H9 (cell line): Measurements from ENCODE around the gene HUWE1. TPM values are rescaled to one million over a fixed set of nuclear protein-coding genes. Genes with fewer than 3 reads are reported as not detected.

Experiments
- DNase-seq: peaks from one replicate; pipeline ENCODE4 v3.0.0-alpha.2; 2017
- H2AFZ ChIP-seq: one replicate; pipeline ENCODE4 v1.6.1; 2013; ENCODE audit warnings: mild to moderate bottlenecking, low read length, control low read depth, moderate library complexity
- H2AK5ac ChIP-seq: 2 replicates; pipeline ENCODE4 v1.6.1; 2013; ENCODE audit warnings: low read length, control low read depth, mixed read lengths; ENCODE audit not compliant: insufficient read length
- H2BK120ac ChIP-seq: one replicate; pipeline ENCODE4 v1.6.1; 2013; ENCODE audit warnings: low read depth, mild to moderate bottlenecking, low read length, control low read depth, inconsistent platforms; ENCODE audit not compliant: poor library complexity, severe bottlenecking
- H2BK12ac ChIP-seq: 2 replicates; pipeline ENCODE4 v1.6.1; 2013; ENCODE audit warnings: low read length, control low read depth, mixed read lengths, low read depth; ENCODE audit not compliant: insufficient read length
- H2BK15ac ChIP-seq: 2 replicates; pipeline ENCODE4 v1.6.1; 2013; ENCODE audit warnings: low read depth, low read length, control low read depth
- H2BK20ac ChIP-seq: one replicate; pipeline ENCODE4 v1.6.1; 2013; ENCODE audit warnings: low read depth, mild to moderate bottlenecking, low read length, control low read depth, inconsistent platforms; ENCODE audit not compliant: poor library complexity, severe bottlenecking
- H2BK5ac ChIP-seq: 2 replicates; pipeline ENCODE4 v1.6.1; 2013; ENCODE audit warnings: low read length, control low read depth, mixed read lengths; ENCODE audit not compliant: insufficient read length
- H3K14ac ChIP-seq: 2 replicates; pipeline ENCODE4 v1.6.1; 2013; ENCODE audit warnings: low read length, control low read depth; ENCODE audit not compliant: insufficient read depth
- H3K18ac ChIP-seq: 2 replicates; pipeline ENCODE4 v1.6.1; 2013; ENCODE audit warnings: low read depth, mild to moderate bottlenecking, mixed read lengths, low read length, control low read depth; ENCODE audit not compliant: insufficient read length
- H3K23ac ChIP-seq: 2 replicates; pipeline ENCODE4 v1.6.1; 2013; ENCODE audit warnings: low read length, control low read depth, mixed read lengths, low read depth; ENCODE audit not compliant: insufficient read length
- H3K23me2 ChIP-seq: 2 replicates; pipeline ENCODE4 v1.6.1; 2013; ENCODE audit warnings: low read depth, mild to moderate bottlenecking, mixed read lengths, low read length, control low read depth; ENCODE audit not compliant: insufficient read length, poor library complexity, severe bottlenecking
- H3K27ac ChIP-seq: 2 replicates; pipeline ENCODE4 v1.5.1; 2013; ENCODE audit warnings: low read length, control low read depth, mixed read lengths, low read depth; ENCODE audit not compliant: insufficient read length
- H3K27me3 ChIP-seq: 2 replicates; pipeline ENCODE4 v1.6.1; 2013; ENCODE audit warnings: low read length, control low read depth, inconsistent platforms; ENCODE audit not compliant: insufficient read depth
- H3K4ac ChIP-seq: 2 replicates; pipeline ENCODE4 v1.6.1; 2013; ENCODE audit warnings: low read depth, mild to moderate bottlenecking, control low read depth, inconsistent platforms, low read length, moderate library complexity
- H3K4me1 ChIP-seq: 2 replicates; pipeline ENCODE4 v1.6.1; 2013; ENCODE audit warnings: low read length, control low read depth, inconsistent platforms; ENCODE audit not compliant: insufficient read depth
- H3K4me2 ChIP-seq: 2 replicates; pipeline ENCODE4 v1.6.1; 2013; ENCODE audit warnings: low read length, control low read depth, mixed read lengths; ENCODE audit not compliant: insufficient read length, insufficient read depth
- H3K56ac ChIP-seq: 2 replicates; pipeline ENCODE4 v1.6.1; 2013; ENCODE audit warnings: low read depth, mild to moderate bottlenecking, mixed read lengths, low read length, control low read depth; ENCODE audit not compliant: insufficient read length
- H3K79me1 ChIP-seq: 2 replicates; pipeline ENCODE4 v1.6.1; 2013; ENCODE audit warnings: low read depth, mild to moderate bottlenecking, moderate library complexity, low read length, control low read depth, inconsistent platforms; ENCODE audit not compliant: insufficient read depth, poor library complexity, severe bottlenecking
- H3K79me2 ChIP-seq: 2 replicates; pipeline ENCODE4 v1.6.1; 2013; ENCODE audit warnings: low read length, control low read depth, inconsistent platforms; ENCODE audit not compliant: insufficient read depth
- H3K9ac ChIP-seq: 2 replicates; pipeline ENCODE4 v1.6.1; 2013; ENCODE audit warnings: low read length, control low read depth, mixed read lengths; ENCODE audit not compliant: insufficient read length; ENCODE audit errors: extremely low read depth
- H3K9me3 ChIP-seq: one replicate; pipeline ENCODE4 v1.6.1; 2013; ENCODE audit warnings: low read depth, low read length, inconsistent platforms; ENCODE audit not compliant: control insufficient read depth
- H3T11ph ChIP-seq: one replicate; pipeline ENCODE4 v1.6.1; 2013; ENCODE audit warnings: mild to moderate bottlenecking, low read length, control low read depth, inconsistent platforms
- H4K20me1 ChIP-seq: one replicate; pipeline ENCODE4 v1.6.1; 2013; ENCODE audit not compliant: control insufficient read depth, insufficient read length, insufficient read depth
- H4K5ac ChIP-seq: 2 replicates; pipeline ENCODE4 v1.6.1; 2013; ENCODE audit warnings: low read depth, mild to moderate bottlenecking, mixed read lengths, low read length, control low read depth; ENCODE audit not compliant: insufficient read length
- H4K8ac ChIP-seq: replicated peaks from 2 replicates; pipeline ENCODE4 v1.6.1; 2013; ENCODE audit warnings: low read length, control low read depth, mixed read lengths, low read depth; ENCODE audit not compliant: insufficient read length
- H4K91ac ChIP-seq: 2 replicates; pipeline ENCODE4 v1.6.1; 2013; ENCODE audit warnings: low read depth, mild to moderate bottlenecking, moderate library complexity, mixed read lengths, low read length, control low read depth; ENCODE audit not compliant: insufficient read length
- H3K27ac Mint-ChIP-seq, 3 experiments: 2 replicates in 2 of 3; 3 replicates in 1 of 3; pipeline ENCODE4 v1.8.0; 2020 to 2021; ENCODE audit warnings: mixed read lengths in 3 of 3, mild to moderate bottlenecking in 1 of 3, moderate library complexity in 1 of 3
- H3K27me3 Mint-ChIP-seq: 2 replicates; pipeline ENCODE4 v1.8.0; 2021; ENCODE audit warnings: low read depth, mild to moderate bottlenecking, moderate library complexity, mixed read lengths
- H3K36me3 Mint-ChIP-seq, 3 experiments: 2 replicates in 2 of 3; 3 replicates in 1 of 3; pipeline ENCODE4 v1.8.0; 2020 to 2021; ENCODE audit warnings: low read depth in 3 of 3, mixed read lengths in 3 of 3; ENCODE audit not compliant: insufficient read depth in 1 of 3
- H3K4me1 Mint-ChIP-seq, 2 experiments: 2 replicates each; pipeline ENCODE4 v1.8.0; 2020; ENCODE audit warnings: mixed read lengths in 2 of 2
- H3K4me3 Mint-ChIP-seq, 2 experiments: 2 replicates in 1 of 2; 3 replicates in 1 of 2; pipeline ENCODE4 v1.8.0; 2020 to 2021; ENCODE audit warnings: mild to moderate bottlenecking in 2 of 2, mixed read lengths in 2 of 2, moderate library complexity in 1 of 2
- H3K9me3 Mint-ChIP-seq, 2 experiments: 2 replicates in 1 of 2; 3 replicates in 1 of 2; pipeline ENCODE4 v1.8.0; 2020; ENCODE audit warnings: mild to moderate bottlenecking in 2 of 2, mixed read lengths in 2 of 2, moderate library complexity in 1 of 2
- CTCF ChIP-seq: fragments of 200-600 bp; sonication (generic); conservative IDR thresholded peaks from 3 replicates; pipeline ENCODE4 v1.8.0; 2021; ENCODE audit warnings: antibody characterized with exemption, mild to moderate bottlenecking
- WGBS: extraction: QIAGEN DNeasy Blood & Tissue Kit; methylation state at CpG from one replicate; pipeline ENCODE4 v1.1.7; 2013; ENCODE audit warnings: missing lambda C conversion rate, low lambda C conversion rate, mixed read lengths; ENCODE audit not compliant: insufficient read length; ENCODE audit errors: extremely low coverage; 5-methylcytosine and 5-hydroxymethylcytosine counted together
- total RNA-seq: library from RNA; stranded (reverse); gene quantifications from 2 replicates; pipeline ENCODE4 v1.2.1, GENCODE V29; 2021

The HUWE1 gene
- total RNA-seq, 1 experiment from 2014 or later, result 230 TPM

- Histone ChIP-seq H3K23ac (no peak overlapping the region), H3K27ac (no peak overlapping the region), H2BK15ac (no peak overlapping the region), H4K91ac (no peak overlapping the region), H3K4me1 (no peaks in the 10 kb centered on the region), H4K5ac (no peak overlapping the region), H2AFZ (no peak overlapping the region), H2AK5ac (no peak overlapping the region), H3K9ac (no peak overlapping the region), H3K79me1 (no peaks in the 10 kb centered on the region), H2BK12ac (no peak overlapping the region), H3K56ac (no peak overlapping the region), H4K20me1 (no peaks in the 10 kb centered on the region), H3K79me2 (no peaks in the 10 kb centered on the region), H3K4me2 (no peak overlapping the region), H3K18ac (no peak overlapping the region), H4K8ac (no peak overlapping the region), H3K14ac (no peak overlapping the region), H3K4ac (no peak overlapping the region), H3K27me3 (no peaks in the 10 kb centered on the region), H2BK5ac (no peak overlapping the region), H2BK20ac (no peak overlapping the region), H3K23me2 (no peaks in the 10 kb centered on the region), H3T11ph (no peak overlapping the region), H3K9me3 (peaks cover 37% of the 10 kb centered on the region), H2BK120ac (no peak overlapping the region)
- Mint-ChIP-seq H3K4me3 (no peak overlapping the region), H3K27ac (no peak overlapping the region), H3K9me3 (peaks cover 62 to 69% of the 10 kb centered on the region in 2 experiments), H3K27me3 (no peaks in the 10 kb centered on the region; the same call in 1 of the 2 replicates), H3K36me3 (peaks cover 0 to 10% (median 3%) of the 10 kb centered on the region in 3 experiments; a peak in 5 of 7 replicates), H3K4me1 (no peaks in the 10 kb centered on the region)
- WGBS, result no CpG with 5 or more reads among the region's 5 CpGs
- DNase-seq, result no peak
- no peak for TF ChIP-seq CTCF
Measured at GRCh38 chrX:53724872-53725271, 38.4 kb upstream of the HUWE1 start.
